ENCODE measurements around the gene NANS.
A peak's percentile ranks its signal among the peaks of the same experiment; 100 is the strongest.
"Not testable (repeated sequence)": the region's sequence is repeated elsewhere in the genome, so short reads cannot be mapped to it uniquely, and the experiment has no call there.

Gene NANS

GRCh38 chr9:98080326-98080725 is 23.8 kb downstream of the NANS start:
- DNase-seq = peak; percentile 16

- DNase-seq = no peak
Observed at GRCh38 chr9:98080780-98081179, 24.2 kb downstream of the NANS start.

DNA sequence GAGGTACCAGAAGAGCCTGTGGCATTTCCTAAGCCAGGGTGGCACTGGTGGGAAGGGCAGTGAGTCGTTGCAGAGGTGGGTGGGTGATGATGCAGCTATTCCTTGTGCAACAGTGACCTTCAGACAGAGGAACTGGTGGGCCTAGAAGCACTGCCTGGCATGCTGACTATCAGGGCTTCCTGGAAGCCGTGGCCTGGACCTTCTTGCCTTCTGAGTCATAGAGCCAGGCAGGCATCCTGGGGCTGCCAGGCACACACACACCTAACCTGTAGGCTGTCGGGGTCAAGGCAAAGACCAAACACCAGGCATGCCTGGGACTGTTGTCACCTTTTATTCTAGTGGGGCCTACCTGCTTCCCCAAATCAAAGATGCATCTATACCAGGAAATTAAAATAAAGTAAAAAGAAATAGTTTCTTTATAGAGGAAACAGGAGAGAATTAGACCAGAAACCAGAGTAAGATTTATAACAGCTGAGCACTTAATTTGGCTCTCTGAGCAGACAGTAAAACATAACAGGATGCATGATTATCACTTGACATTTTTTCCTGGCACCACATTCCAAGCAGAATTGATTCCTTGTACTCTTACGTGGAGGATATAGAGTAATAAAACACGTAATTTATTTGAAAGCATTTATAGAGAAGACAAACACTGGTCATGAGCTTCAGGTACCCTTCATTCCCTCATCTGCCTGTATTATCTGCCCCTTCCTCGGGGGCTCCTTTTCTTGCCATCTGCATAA is 25.1 kb downstream of the NANS start:
- peak; percentile 6 for DNase-seq

DNA sequence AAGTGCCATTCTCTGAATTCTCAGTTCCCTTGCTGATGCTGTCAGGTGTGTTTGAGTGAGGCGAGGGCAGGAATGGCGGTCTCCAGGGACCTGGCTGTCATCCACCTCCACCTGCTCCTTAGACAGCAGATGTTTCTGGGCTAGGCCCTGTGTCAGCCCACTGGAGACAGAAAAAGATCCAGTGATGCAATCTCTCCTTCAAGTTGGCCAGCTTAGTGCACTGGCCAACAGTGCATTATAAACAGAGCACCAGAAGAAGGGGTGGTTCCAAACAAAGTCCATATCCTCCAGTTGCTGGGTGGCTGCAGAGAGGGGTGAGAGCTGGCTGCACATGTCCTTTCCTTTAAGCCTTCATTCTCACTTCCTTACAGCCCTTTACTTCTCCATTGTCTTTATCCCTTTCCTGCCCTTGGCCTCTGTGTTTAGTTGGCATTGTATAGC is 26.5 kb downstream of the NANS start:
- no peak for DNase-seq

DNA sequence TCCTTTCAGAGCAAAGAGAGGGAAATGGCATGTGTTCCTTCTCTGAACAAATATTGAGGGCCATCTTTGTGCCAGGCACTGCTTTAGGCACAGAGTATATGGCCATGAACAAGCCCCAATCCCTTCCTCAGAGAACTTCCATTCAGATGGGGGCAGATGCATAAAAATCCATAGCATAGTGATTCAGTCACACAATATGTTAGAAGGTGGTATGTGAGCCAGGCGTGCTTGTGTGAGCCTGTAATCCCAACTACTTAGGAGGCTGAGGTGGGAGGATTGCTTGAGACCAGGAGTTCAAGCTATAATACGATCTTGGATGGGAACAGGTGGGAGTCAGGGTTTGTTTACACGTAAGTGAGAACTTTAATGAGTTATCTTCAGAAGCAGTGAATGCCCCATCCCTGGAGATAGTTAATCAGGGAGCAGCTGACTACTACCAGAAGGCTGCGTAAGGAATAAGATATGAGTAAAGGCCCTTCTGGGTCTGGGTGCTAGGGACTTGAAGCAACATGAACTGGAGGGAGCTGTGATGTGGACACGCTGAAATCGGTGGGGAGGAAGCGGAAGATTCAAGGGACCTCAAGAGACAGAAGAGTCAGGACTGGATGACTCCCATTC is 27.1 kb downstream of the NANS start:
- no peak for DNase-seq

- no peak for DNase-seq
Observed at GRCh38 chr9:98084396-98084795, 27.9 kb downstream of the NANS start.

GRCh38 chr9:98085058-98085457 is 28.5 kb downstream of the NANS start:
- DNase-seq = no peak

GRCh38 chr9:98085944-98086343 is 29.4 kb downstream of the NANS start:
- no peak for DNase-seq

- no peak for DNase-seq
Observed at GRCh38 chr9:98086461-98086860, 29.9 kb downstream of the NANS start.

DNA sequence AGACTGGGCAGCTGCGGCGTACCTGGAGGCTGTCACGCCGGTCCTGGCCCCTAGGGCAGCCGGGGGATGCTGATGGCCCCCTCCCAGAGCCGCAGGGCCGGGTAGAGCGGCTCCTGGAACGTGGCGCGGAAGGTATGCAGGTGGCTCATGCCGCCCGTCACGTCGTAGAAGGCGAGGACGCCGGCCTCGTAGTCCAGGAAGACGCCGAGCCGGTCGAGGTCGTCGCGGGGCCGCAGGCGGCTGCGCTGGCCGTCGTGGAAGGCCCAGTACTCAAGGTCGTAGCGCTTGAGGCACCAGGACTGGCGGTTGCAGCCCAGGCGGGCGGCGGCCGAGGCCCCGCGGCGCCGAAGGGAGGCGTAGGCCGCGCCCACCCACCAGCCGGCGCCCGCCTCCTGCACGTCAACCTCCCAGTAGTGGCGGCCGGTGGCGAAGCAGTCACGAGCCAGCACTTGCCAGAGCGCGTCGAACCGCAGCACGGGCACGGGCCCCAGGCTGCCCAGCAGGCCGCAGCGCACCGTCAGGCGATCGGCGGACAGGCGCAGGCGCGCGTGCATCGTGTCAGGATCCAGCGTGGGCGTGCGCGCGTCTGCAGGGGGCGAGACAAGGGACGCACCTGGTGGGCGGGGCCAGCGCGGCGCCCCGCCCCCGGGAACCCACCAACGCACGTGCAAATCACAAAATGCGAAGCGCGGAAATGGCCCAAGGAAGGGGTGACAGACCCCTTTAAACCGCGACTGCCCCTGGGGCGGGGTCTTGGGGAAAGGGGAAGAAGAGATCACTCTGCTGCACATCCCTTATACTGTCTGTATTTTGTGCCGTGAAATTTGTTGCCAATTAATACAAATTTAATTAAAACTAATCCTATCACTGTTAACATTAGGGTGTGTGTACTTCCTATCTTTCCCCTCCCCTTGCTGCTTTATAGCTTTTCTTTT is 31.2 kb downstream of the NANS start:
- DNase-seq = peak; percentile 49

- not testable (repeated sequence) for DNase-seq
Observed at GRCh38 chr9:98090674-98091073, 34.1 kb downstream of the NANS start.

- peak; percentile 28 for DNase-seq
Observed at GRCh38 chr9:98091735-98092612, 35.4 kb downstream of the NANS start.

DNA sequence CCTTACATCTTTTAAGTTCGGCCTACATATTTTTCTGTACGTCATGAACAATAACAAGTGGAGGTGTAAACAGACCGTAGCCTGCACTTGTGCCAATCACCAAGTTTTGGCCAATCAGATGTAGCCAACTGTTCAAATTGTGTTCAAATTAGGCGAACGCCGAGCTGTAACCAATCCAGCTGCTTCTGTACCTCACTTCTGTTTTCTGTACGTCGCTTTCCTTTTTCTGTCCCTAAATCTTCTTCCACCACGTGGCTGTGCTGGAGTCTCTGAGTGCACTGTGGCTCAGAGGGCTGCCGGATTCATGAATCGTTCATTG is 36.0 kb downstream of the NANS start:
- DNase-seq = no peak

- no peak for DNase-seq
Observed at GRCh38 chr9:98094316-98094715, 37.8 kb downstream of the NANS start.

GRCh38 chr9:98094851-98095250 is 38.3 kb downstream of the NANS start:
- no peak for DNase-seq

DNA sequence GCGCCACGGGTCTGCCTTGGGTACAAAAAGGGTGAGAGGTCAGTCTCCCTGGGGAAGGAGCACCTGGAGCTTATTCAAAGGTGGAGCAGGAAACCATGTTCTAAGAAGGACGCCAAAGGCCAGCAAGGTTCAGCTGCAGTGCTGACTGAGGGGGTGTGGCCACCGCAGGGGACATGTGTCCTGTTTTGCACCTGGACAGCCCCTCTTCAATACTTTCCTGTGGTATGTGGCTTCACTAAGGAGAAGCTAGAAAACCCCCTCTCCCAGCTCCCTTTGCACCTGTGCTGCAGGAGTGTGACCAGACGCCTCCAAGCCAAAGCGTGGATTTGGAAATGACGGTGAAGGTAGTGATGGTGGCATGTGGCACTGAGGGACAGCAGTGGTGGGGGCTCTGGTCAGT is 38.9 kb downstream of the NANS start:
- no peak for DNase-seq

DNA sequence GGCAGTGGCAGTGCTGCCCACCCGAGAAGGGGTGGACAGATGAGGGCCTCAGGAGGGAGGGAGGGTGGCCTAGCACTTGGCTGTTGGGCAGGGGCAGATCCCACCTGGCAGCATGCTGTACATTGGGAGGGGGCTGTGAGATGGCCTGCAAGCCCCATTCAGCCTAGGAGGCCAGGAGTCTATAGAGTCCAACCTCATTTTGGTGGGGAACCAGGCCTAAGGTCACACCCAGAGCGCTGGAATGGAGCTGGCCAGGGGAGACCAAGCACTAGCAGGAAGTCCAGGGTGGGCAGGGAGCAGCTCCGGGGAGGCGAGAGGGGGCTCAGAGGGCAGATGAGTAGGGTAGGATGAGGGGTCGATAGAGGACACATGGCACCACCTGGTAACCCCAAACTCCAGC is 39.6 kb downstream of the NANS start:
- no peak for DNase-seq

- no peak for DNase-seq
Observed at GRCh38 chr9:98097836-98098235, 41.3 kb downstream of the NANS start.

DNA sequence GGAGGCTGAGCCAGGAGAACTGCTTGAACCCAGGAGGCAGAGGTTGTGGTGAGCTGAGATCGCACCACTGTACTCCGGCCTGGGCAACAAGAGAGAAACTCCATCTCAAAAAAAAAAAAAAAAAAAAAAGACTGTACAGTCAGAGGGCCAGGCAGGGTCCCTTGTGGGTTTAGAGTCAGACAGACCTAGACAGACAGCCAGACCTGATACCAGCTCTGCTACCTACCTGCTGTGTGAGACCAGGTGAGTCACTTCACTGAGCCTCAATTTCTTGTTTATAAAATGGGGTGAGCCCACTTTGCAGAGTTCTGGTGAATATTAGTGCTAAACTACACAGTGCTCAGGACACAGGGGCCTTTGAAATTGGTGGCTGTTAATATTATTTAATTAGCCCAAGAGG is 42.8 kb downstream of the NANS start:
- no peak for DNase-seq

- DNase-seq = no peak
Observed at GRCh38 chr9:98099898-98100297, 43.4 kb downstream of the NANS start.

GRCh38 chr9:98100456-98100855 is 43.9 kb downstream of the NANS start:
- DNase-seq = no peak

GRCh38 chr9:98101416-98101815 is 44.9 kb downstream of the NANS start:
- DNase-seq = no peak

DNA sequence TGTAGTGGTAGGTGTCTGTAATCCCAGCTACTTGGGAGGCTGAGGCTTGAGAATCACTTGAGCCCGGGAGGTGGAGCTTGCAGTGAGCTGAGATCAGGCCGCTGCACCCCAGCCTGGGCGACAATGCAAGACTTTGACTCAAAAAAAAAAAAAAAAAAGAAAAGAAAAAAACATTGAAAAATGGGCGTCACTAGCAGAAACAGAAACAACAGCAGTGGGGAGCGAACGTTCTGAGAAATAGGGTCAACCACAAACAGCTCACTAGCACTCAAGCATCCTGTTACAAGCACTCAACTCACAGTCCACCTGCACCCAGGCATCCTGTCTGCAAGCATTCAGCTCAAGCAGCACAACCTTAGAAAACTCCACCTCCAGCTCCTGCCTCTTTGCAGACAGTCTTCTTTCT is 45.3 kb downstream of the NANS start:
- no peak for DNase-seq
